HuH-7.5 (cell line): Measurements from ENCODE around the gene TMEM108.

Source experiments
- DNase-seq: peaks from one replicate; pipeline ENCODE4 v3.0.0; 2011; ENCODE audit warnings: low spot score

The TMEM108 gene

GRCh38 chr3:133419151-133419909 is 381.1 kb downstream of the TMEM108 start:
- DNase-seq = no peak

DNA sequence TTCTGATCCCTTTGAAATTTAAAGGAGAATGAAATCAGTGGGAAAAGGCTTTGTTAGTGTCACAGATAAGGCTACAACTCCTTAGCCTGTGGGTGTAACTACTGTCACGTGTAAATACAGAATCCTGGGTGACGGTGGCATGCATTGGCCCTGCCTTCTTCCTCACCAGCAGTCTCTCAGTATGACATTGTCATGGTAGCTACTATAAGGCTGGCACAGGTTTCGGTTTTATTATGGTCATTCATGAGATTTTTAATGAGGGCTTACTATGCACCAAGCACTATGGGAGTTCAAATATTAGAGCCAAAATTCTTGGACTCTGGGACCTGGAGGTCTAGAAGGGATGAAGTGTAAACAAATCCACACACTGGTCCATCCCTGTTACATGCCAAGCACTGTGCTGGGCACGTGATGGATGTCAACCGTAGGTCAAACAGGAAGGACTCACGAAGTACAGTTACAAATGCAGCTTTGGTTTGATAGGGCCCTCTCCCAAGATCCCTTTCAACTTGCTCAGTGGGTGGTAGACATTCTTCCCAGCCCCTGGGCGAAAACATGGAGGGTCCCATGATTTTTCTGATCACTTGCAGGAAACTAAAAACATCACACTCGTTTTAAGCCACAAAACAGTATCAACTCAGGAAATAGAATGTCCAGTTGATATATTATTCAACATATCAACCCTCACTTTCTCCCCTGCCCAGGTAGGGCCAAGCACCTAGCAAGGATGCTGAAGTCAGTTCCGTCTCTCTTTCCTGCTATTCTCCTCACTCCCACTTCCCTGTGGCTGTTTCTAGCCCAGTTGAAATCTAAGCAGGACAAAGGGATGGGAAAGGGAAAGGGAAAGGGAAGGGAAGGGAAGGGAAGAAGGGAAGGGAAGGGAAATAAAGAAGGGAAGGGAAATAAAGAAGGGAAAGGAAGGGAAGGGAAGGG is 387.0 kb downstream of the TMEM108 start:
- DNase-seq = no peak

GRCh38 chr3:133425898-133426297 is 387.7 kb downstream of the TMEM108 start:
- DNase-seq = no peak

- no peak for DNase-seq
Observed at GRCh38 chr3:133426721-133427120, 388.5 kb downstream of the TMEM108 start.

DNA sequence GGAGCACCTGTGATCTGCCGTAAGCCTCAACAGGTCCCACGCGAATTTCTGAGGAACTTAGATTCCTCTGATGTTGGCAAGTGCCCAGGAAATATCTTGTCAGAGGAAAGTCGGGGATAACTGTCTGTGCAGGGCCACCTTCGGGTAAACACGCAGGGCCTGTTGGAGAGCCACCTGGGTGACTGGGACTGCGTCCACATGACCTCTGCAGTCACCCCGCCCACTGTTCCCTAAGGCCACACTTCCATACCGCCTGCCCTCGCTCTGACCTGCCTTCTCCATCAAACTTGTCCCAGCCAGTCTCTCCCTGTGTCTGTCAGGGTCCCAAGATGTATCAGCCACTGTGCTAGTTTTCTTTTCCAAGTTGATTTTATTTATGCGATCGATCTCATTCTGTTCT is 390.4 kb downstream of the TMEM108 start:
- no peak for DNase-seq

GRCh38 chr3:133429063-133429462 is 390.9 kb downstream of the TMEM108 start:
- DNase-seq = no peak

DNA sequence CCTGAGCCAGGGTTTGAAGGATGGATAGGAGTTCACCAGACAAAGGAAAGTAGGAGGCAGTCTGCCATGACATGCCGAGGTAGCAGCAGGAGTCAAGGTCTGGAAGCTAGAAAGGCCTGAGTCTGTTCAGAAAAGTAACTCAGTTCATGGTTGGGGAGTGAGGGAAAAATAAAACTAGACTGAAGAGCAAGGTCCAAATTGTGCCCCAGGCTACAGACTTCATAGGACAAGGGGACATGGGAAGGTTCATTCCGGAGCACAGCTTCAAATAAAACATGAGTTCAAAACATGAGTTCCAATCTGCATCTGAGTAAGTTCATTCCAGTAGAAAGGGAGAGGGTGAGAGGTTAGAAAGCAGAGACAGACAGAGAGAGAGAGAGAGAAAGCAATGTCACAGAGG is 401.4 kb downstream of the TMEM108 start:
- DNase-seq = no peak

- no peak for DNase-seq
Observed at GRCh38 chr3:133440652-133441051, 402.5 kb downstream of the TMEM108 start.

- DNase-seq = no peak
Observed at GRCh38 chr3:133441867-133442270, 403.7 kb downstream of the TMEM108 start.

DNA sequence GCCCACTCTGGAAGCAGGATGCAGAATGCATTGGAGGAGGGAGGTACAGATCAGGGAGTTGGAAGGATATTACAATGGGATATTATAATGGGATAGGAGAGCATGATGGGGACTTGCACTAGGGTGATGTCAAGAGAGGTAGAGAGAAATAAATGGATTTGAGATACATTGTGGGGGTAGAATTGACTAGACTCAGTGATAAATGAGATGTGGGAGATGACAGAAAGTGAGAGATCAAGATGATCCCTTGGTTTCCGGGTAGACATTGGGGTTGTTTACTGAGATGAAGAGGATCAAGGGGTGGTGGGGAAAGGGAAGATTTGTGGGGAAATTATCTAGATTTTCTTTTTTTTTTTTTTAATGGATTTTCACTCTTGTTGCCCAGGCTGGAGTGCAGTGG is 404.3 kb downstream of the TMEM108 start:
- DNase-seq = no peak

- DNase-seq = no peak
Observed at GRCh38 chr3:133443649-133444422, 405.6 kb downstream of the TMEM108 start.

DNA sequence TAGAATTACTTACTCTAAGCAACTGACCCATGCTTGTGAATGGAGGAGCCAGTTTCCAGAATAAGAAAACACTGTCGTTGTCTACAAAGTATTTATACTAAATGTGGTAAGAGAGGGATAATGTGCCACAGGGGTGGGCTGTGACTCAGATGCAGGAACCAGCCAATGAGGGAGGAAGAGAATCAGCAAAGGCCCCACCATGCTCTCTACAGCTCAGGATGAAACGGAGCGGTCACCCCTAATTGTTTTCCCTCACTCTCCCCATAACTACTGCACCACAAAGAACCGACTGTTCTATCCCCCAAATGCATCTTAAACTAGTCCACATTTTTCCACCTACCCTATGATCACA is 406.2 kb downstream of the TMEM108 start:
- DNase-seq = no peak

DNA sequence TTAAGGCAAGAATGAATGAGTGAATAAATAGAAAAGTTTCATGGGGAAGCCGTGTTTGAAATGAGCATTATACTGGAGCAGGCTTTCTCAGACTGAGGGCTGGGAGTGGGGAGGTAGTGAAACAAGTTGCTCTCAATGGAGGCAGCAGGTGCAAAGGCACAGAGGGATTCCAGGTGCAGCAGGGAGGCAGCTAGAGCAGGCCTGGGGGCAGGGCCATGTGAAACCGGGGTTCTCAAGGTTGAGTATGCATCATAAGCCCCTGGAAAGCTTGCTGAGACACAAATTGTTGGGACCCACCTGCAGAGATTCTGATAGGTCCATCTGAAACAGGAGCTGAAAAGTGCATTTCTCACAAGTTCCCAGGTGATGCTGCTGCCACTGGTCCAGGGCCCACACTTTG is 406.9 kb downstream of the TMEM108 start:
- no peak for DNase-seq
